ENCODE results near the gene B4GALT1.

DNA sequence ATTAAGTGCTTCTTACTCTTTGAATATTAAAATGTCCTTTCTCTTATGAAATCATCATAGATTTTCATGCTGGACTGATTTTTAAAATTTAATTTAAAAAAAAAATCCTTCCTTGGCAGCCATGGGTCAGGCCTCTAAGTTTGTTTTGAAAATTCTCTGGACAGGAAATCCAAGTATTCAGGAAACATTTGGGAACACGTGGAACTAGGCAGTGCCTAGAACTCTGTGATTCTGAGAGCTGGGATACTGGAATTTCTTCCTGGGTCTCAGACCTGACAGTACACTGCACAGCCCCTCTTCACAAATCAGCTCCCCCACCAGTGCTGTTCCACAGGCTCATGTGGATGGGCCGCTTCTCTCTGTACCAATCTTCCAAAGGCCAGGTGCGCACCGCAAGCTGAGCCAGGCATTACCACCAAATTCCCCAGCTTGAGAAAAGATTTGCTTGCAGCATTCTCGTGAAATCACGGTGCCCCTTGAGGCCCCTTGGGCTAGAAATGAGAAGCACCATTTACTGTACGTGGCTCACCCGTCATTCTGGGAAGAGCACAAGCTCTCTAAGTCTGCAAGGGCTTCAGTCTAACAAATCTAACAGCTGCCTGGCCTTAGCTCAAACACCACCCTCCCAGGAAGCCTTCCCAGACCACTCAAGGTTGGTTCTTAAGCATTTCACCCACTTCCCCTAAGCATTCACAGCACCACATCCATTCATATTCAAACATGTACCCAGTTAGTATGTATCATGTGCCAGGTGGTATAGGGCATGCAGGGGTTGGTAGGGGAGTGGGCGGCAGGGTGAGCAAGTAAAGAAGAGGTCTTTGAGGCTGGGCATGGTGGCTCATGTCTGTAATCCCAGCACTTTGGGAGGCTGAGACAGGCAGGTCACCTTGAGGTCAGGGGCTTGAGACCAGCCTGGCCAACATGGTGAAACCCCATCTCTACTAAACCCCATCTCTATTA, 26.5 kb downstream of the B4GALT1 start:
- TF ChIP-seq, protein P1, sequence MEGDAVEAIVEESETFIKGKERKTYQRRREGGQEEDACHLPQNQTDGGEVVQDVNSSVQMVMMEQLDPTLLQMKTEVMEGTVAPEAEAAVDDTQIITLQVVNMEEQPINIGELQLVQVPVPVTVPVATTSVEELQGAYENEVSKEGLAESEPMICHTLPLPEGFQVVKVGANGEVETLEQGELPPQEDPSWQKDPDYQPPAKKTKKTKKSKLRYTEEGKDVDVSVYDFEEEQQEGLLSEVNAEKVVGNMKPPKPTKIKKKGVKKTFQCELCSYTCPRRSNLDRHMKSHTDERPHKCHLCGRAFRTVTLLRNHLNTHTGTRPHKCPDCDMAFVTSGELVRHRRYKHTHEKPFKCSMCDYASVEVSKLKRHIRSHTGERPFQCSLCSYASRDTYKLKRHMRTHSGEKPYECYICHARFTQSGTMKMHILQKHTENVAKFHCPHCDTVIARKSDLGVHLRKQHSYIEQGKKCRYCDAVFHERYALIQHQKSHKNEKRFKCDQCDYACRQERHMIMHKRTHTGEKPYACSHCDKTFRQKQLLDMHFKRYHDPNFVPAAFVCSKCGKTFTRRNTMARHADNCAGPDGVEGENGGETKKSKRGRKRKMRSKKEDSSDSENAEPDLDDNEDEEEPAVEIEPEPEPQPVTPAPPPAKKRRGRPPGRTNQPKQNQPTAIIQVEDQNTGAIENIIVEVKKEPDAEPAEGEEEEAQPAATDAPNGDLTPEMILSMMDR (IDR thresholded peaks at IDR 0.05) = no peak
- no peak for TF ChIP-seq ZFX (IDR thresholded peaks at IDR 0.05; ENCODE audit: borderline replicate concordance)

Data from 22Rv1 (cell line).